ENCODE data around the gene XPNPEP2.

Gene XPNPEP2

DNA sequence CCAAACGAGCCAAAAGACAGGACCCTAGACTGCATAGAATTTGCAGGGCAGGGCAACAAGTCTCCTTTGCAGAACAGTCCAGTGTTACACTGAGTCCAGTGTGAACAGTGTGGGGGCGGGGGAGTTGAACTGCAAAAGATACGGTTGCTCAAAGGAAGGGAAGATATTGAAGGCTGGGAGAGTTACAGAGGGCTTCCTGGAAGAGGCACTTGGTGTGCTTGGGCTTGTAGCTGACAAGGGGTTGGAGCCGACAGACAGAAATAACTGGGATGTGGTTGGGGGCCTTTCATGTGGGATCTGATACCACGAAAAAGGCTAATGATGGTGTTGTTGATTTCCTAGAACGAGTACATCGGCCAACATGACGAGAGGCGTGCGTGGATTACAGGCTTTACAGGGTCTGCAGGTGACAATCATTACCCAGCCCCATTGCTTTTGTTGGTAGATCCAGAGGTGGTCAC lies 6.1 kb downstream of the XPNPEP2 start:
- in situ Hi-C loops (cut with MboI; ENCODE audit: low pct_unique_long_range_greater_than_20kb, low sequenced_read_pairs) = loop anchor here (25.0 kb wide), 1 partner anchor 108 kb away; no protein-coding TSS in a partner anchor
- no peak for DNase-seq

GRCh38 chrX:129746557-129747470 lies 8.0 kb downstream of the XPNPEP2 start:
- in situ Hi-C loops (cut with MboI; ENCODE audit: low pct_unique_long_range_greater_than_20kb, low sequenced_read_pairs) = loop anchor here (25.0 kb wide), 1 partner anchor 110 kb away; no protein-coding TSS in a partner anchor
- no peak for DNase-seq

DNA sequence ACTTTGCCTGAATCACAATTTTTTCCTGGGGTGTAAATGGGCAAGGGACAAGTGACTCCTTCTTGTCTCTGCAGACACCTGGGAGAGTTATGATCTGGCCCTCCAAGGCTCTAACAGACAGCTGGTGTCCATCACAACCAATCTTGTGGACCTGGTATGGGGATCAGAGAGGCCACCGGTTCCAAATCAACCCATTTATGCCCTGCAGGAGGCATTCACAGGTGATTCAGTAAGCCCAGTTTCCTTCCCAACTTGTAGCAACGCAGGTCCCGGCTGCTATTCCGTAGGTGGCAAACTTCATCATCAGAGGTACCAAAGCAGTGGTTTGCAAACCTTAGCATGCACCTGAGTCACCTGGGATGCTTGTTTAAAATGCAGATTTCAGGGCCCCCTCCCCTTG lies 8.8 kb downstream of the XPNPEP2 start:
- DNase-seq = no peak
- in situ Hi-C loops (cut with MboI; ENCODE audit: low pct_unique_long_range_greater_than_20kb, low sequenced_read_pairs) = loop anchor here (25.0 kb wide), 1 partner anchor 110 kb away; no protein-coding TSS in a partner anchor

GRCh38 chrX:129748305-129748704 lies 9.5 kb downstream of the XPNPEP2 start:
- in situ Hi-C loops (cut with MboI; ENCODE audit: low pct_unique_long_range_greater_than_20kb, low sequenced_read_pairs) = loop anchor here (25.0 kb wide), 1 partner anchor 111 kb away; no protein-coding TSS in a partner anchor
- DNase-seq = no peak

DNA sequence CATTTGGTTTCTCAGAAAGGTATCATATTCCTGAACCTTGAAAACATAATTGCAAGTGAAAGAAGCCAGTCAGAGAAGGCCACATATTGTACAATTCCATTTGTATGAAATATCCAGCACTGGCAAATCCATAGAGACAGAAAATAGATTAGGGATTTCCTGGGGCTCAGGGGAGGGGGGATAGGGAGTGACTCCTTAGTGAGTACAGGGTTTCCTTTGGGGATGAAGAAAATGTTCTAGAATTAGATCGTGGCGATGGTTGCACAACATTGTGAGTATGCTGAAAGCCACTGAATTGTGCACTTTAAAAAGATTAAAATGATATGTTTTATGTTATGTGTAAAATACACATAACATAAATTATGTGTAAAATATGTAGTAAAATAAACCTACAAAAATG lies 10.3 kb downstream of the XPNPEP2 start:
- DNase-seq = no peak
- in situ Hi-C loops (cut with MboI; ENCODE audit: low pct_unique_long_range_greater_than_20kb, low sequenced_read_pairs) = loop anchor here (25.0 kb wide), 1 partner anchor 112 kb away; no protein-coding TSS in a partner anchor

- in situ Hi-C loops (cut with MboI; ENCODE audit: low pct_unique_long_range_greater_than_20kb, low sequenced_read_pairs) = no loop called here
- DNase-seq = no peak
Measured at GRCh38 chrX:129750971-129751370, 12.2 kb downstream of the XPNPEP2 start.

DNA sequence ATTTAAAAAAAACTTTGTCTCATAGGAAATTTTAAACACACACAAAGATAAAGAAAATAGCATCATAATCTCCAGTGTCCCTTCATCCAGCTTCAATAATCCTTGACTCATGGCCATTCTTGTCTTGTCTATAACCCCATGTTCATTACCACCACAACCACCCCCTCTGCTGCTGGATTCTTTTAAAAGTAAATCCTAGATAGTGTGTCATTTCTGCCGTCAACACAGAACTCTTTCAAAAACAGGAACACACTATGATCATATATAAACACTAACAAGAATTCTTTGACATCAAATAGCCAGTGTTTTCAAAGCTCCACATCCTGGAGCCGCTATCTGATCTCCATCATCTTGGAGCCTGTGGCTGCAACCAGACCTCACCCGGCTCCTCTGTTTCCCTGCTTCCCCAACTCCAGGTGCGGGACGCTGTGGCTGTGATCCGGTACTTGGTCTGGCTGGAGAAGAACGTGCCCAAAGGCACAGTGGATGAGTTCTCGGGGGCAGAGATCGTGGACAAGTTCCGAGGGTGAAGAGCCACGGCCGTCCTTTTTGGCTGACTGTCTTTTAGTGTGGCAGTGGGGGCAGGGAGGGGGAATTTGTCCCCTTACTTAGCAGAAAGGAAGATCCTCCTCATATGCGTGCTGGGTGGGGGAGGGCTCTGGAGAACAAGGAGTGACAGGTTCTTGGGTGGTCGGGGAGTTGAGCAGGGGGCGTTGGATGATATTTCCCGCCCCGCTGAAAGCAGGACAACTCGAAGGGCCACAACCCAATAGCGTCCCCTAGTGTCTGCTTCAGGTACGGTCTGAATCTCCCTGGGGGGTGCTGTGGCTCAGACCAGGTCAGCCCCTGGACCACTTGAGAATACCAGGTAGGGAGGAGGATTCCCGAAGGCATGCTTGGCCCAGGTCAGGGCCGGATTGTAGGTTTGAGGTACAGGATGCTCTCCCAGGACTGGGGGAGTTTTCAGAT lies 15.6 kb downstream of the XPNPEP2 start:
- DNase-seq = peak; percentile 67
- in situ Hi-C loops (cut with MboI; ENCODE audit: low pct_unique_long_range_greater_than_20kb, low sequenced_read_pairs) = no loop called here

- peak; percentile 72 for DNase-seq
- in situ Hi-C loops (cut with MboI; ENCODE audit: low pct_unique_long_range_greater_than_20kb, low sequenced_read_pairs) = no loop called here
Measured at GRCh38 chrX:129755779-129756650, 17.2 kb downstream of the XPNPEP2 start.

GRCh38 chrX:129759576-129760061 lies 20.8 kb downstream of the XPNPEP2 start:
- DNase-seq = peak; percentile 61
- in situ Hi-C loops (cut with MboI; ENCODE audit: low pct_unique_long_range_greater_than_20kb, low sequenced_read_pairs) = no loop called here

GRCh38 chrX:129760155-129760554 lies 21.4 kb downstream of the XPNPEP2 start:
- DNase-seq = peak; percentile 35

GRCh38 chrX:129760981-129761380 lies 22.2 kb downstream of the XPNPEP2 start:
- DNase-seq = no peak
- in situ Hi-C loops (cut with MboI; ENCODE audit: low pct_unique_long_range_greater_than_20kb, low sequenced_read_pairs) = no loop called here

More at GRCh38 chrX:129760155-129760554, 21.4 kb downstream of the XPNPEP2 start:
- in situ Hi-C loops (cut with MboI; ENCODE audit: low pct_unique_long_range_greater_than_20kb, low sequenced_read_pairs) = no loop called here

- in situ Hi-C loops (cut with MboI; ENCODE audit: low pct_unique_long_range_greater_than_20kb, low sequenced_read_pairs) = no loop called here
- no peak for DNase-seq
Measured at GRCh38 chrX:129761596-129761995, 22.8 kb downstream of the XPNPEP2 start.

DNA sequence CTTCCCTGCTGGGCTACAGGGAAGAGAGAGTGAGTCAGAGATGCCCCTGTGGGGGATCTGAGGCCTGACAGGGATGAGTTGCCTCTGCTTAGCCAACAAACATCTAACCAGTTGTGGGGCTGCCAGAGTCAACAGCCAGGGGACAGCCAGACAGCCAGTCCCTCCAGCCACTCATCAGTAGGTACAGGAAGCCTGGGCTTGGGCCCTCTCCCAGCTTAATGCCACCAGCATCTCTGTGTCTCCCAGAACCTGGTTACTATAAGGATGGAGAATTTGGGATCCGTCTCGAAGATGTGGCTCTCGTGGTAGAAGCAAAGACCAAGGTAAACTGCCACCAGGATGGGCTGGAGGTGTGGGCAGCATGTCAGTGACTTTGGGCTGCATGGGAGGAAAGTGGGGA lies 23.7 kb downstream of the XPNPEP2 start:
- no peak for DNase-seq

DNA sequence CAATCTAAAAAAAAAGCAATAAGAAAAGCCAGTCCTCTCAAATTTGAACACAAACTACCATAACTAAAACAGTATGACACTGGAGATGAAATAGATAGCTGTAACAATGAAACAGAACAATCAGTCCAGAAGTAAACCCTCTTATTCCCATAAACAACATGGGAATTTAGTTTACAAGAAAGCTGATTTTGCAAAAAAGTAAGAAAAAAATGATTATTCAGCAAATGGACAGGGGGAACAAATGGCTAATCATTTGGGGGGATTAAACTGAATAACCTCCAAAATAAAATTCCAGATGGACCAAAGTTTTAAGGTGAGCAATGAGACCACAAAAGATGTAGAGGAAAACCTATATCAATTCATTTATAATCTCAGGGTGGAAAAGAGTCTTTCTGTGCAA lies 24.9 kb downstream of the XPNPEP2 start:
- in situ Hi-C loops (cut with MboI; ENCODE audit: low pct_unique_long_range_greater_than_20kb, low sequenced_read_pairs) = no loop called here
- DNase-seq = no peak

More for the DNA sequence above, 23.7 kb downstream of the XPNPEP2 start:
- in situ Hi-C loops (cut with MboI; ENCODE audit: low pct_unique_long_range_greater_than_20kb, low sequenced_read_pairs) = no loop called here

DNA sequence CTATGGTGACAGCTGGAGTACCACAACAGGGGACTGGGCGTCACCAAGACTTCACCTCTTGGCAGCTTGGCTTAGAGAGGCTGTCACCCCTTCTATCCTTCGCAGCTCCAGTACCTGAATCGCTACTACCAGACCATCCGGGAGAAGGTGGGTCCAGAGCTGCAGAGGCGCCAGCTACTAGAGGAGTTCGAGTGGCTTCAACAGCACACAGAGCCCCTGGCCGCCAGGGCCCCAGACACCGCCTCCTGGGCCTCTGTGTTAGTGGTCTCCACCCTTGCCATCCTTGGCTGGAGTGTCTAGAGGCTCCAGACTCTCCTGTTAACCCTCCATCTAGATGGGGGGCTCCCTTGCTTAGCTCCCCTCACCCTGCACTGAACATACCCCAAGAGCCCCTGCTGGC lies 29.4 kb downstream of the XPNPEP2 start:
- in situ Hi-C loops (cut with MboI; ENCODE audit: low pct_unique_long_range_greater_than_20kb, low sequenced_read_pairs) = no loop called here
- no peak for DNase-seq

- in situ Hi-C loops (cut with MboI; ENCODE audit: low pct_unique_long_range_greater_than_20kb, low sequenced_read_pairs) = no loop called here
- no peak for DNase-seq
Measured at GRCh38 chrX:129768586-129769466, 30.0 kb downstream of the XPNPEP2 start.

- in situ Hi-C loops (cut with MboI; ENCODE audit: low pct_unique_long_range_greater_than_20kb, low sequenced_read_pairs) = no loop called here
- DNase-seq = peak; percentile 87
Measured at GRCh38 chrX:129769467-129770154, 30.8 kb downstream of the XPNPEP2 start.
